AG10803 (cell line): Measurements from ENCODE around the gene LOXL1.
"Not testable (repeated sequence)": the region's sequence is repeated elsewhere in the genome, so short reads cannot be mapped to it uniquely, and the experiment has no call there.

Experiments used
- DNase-seq: peaks from one replicate; pipeline ENCODE4 v3.0.0; 2010; ENCODE audit warnings: low read depth
- H3K4me3 ChIP-seq: 2 replicates; pipeline ENCODE4 v1.5.1; 2011; ENCODE audit warnings: mild to moderate bottlenecking, low read length, control low read depth
- TF ChIP-seq, protein P1 (sequence below): conservative IDR thresholded peaks from 2 replicates; pipeline ENCODE4 v1.5.1; 2011; ENCODE audit warnings: mild to moderate bottlenecking, low read length, control low read depth, inconsistent platforms

Gene LOXL1

GRCh38 chr15:73965758-73966113 is 39.5 kb downstream of the LOXL1 start:
- TF ChIP-seq, protein P1, sequence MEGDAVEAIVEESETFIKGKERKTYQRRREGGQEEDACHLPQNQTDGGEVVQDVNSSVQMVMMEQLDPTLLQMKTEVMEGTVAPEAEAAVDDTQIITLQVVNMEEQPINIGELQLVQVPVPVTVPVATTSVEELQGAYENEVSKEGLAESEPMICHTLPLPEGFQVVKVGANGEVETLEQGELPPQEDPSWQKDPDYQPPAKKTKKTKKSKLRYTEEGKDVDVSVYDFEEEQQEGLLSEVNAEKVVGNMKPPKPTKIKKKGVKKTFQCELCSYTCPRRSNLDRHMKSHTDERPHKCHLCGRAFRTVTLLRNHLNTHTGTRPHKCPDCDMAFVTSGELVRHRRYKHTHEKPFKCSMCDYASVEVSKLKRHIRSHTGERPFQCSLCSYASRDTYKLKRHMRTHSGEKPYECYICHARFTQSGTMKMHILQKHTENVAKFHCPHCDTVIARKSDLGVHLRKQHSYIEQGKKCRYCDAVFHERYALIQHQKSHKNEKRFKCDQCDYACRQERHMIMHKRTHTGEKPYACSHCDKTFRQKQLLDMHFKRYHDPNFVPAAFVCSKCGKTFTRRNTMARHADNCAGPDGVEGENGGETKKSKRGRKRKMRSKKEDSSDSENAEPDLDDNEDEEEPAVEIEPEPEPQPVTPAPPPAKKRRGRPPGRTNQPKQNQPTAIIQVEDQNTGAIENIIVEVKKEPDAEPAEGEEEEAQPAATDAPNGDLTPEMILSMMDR, result no peak
- H3K4me3 ChIP-seq, result no peak overlapping the region
- DNase-seq, result peak; percentile 54

DNA sequence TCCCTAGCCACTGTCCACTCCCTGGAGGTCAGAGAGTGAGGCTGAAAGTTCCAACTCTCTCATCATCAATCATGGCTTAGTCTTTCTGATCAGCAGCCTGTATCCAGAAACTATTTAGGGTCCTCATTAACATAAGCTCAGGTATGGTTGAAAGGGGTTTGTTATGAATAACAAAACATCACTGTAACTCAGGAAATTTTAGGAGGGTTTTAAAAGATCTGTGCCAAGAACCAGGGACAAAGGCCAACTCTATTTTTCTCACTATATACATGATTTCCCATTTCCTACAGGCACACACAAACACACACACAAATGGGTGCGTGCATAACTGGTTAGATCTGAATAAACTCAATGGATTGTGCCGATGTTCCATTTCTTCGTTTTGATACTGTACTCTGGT is 42.2 kb downstream of the LOXL1 start:
- no peak overlapping the region for H3K4me3 ChIP-seq
- TF ChIP-seq, protein P1, result no peak
- no peak for DNase-seq

- no peak for DNase-seq
- no peak overlapping the region for H3K4me3 ChIP-seq
Observed at GRCh38 chr15:73969151-73969759, 43.0 kb downstream of the LOXL1 start.

GRCh38 chr15:73972984-73973682 is 46.9 kb downstream of the LOXL1 start:
- TF ChIP-seq, protein P1, result peak; percentile 91
- H3K4me3 ChIP-seq, result peak overlapping the region; percentile 14; the same call in 1 of the 2 replicates
- DNase-seq, result peak; percentile 76

More at GRCh38 chr15:73969151-73969759, 43.0 kb downstream of the LOXL1 start:
- TF ChIP-seq, protein P1, result no peak

DNA sequence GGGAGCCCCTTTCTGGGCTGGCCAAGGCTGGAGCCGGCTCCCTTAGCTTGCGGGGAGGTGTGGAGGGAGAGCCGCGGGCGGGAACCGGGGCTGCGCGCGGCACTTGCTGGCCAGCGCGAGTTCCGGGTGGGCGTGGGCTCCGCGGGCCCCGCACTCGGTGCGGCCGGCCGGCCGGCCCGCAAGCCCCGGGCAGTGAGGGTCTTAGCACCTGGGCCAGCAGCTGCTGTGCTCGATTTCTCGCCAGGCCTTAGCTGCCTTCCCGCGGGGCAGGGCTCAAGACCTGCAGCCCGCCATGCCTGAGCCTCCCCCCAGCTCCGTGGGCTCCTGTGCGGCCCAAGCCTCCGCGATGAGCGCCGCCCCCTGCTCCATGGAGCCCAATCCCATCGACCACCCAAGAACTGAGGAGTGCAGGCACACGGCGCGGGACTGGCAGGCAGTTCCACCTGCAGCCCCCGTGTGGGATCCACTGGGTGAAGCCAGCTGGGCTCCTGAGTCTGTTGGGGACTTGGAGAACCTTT is 47.5 kb downstream of the LOXL1 start:
- DNase-seq, H3K4me3 ChIP-seq: not testable (repeated sequence)

- not testable (repeated sequence) for H3K4me3 ChIP-seq, DNase-seq
Observed at GRCh38 chr15:73975440-73976125, 49.3 kb downstream of the LOXL1 start.

- DNase-seq, result no peak
- TF ChIP-seq, protein P1, result no peak
- no peak overlapping the region for H3K4me3 ChIP-seq
Observed at GRCh38 chr15:73978896-73979295, 52.6 kb downstream of the LOXL1 start.

DNA sequence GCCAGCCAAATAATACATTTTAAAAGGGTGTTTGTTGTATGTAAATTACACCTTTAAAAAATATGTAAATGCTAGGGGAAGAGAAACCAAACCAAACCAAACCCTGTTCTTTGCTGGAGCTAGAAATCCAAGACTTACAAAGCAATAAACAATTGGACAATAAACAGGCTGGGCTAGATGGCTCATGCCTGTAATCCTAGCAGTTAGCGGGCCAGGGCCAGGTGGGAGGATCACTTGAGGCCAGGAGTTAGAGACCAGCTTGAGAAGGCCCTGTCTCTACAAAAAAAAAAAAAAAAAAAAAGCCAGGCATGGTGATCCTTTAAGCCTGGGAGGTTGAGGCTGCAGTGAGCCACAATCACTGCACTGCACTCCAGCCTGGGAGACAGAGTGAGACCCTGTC is 53.4 kb downstream of the LOXL1 start:
- no peak for DNase-seq
- no peak overlapping the region for H3K4me3 ChIP-seq
- TF ChIP-seq, protein P1, result no peak
